HG03439 (cell line): ENCODE measurements around the gene ZNF714.

Experiments used
- ATAC-seq: cut with Tn5 transposase; IDR thresholded peaks from one replicate; pipeline ENCODE4 v1.9.1; 2021; ENCODE audit warnings: mild to moderate bottlenecking, moderate library complexity; ENCODE audit not compliant: unreplicated experiment

The ZNF714 gene

GRCh38 chr19:21082011-21082975 lies at the start of gene ZNF714:
TSS of gene ZNF714 (plus strand) at chr19:21082203. CDS start at chr19:21098269, 16,066 bp downstream.
- ATAC-seq, result peak; percentile 95

DNA sequence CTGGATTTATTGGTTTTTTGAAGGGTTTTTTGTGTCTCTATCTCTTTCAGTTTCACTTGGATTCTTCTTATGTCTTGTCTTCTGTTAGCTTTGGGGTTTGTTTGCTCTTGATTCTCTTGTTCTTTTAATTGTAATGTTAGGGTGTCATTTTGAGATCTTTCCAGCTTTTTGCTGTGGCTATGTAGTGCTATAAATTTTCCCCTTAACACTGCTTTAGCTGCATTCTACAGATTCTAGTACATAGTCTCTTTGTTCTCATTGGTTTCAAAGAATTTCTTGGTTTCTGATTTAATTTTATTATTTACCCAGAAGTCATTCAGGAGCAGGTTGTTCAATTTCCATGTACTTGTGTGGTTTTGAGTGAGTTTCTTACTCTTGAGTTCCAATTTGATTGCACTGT lies 37.0 kb upstream of the ZNF714 start:
- no peak for ATAC-seq

DNA sequence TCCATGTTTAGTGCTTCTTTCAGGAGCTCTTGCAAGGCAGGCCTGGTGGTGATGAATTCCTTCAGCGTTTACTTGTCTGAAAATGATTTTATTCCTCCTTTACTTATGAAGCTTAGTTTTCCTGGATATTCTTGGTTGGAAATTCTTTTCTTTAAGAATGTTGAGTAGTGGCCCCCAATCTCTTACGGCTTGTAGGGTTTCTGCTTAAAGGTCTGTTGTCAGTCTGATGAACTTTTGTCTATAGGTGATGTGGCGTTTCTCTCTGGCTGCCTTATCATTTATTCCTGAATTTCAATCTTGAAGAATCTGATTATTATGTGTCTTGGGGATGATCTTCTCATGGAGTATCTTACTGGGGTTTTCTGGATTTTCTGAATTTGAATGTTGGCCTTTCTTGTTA lies 35.5 kb upstream of the ZNF714 start:
- no peak for ATAC-seq

DNA sequence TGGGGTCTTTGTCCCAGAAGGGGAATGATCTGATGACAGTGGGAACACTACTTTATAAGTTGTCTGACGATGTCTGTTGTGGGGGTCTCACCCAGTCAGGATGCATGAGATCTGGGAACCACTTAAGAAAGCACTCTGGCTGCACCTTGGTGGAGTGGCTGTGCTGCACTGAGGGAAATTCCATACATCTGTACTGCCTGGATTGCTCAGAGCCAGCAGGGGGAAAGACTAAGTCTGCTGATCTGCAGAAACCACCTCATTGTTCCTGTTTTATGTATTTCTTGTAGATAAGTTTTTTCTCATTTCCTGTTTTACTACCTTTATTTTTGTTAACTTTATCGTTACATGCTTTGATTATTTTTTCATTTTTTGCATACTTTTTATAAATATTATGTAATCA lies 34.3 kb upstream of the ZNF714 start:
- no peak for ATAC-seq

DNA sequence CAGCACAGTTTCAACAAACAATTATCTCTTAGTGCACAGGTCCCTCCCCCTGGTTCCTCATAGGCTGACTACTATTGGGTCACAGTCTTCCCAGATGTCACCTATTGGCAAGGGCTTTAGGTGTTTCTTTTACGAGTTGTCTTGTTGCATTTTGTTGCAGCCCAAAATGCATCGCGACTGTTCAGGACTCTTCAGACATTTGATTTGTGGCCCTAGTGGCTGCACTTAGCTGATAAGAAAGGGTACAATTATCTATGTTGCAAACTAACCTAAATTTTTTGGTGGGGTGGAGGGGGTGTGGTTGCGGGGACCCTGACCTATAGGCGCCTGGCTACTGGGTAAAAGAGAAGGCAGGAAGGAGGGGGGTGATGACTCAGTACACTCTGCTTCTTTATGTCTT lies 29.1 kb upstream of the ZNF714 start:
- ATAC-seq, result no peak

DNA sequence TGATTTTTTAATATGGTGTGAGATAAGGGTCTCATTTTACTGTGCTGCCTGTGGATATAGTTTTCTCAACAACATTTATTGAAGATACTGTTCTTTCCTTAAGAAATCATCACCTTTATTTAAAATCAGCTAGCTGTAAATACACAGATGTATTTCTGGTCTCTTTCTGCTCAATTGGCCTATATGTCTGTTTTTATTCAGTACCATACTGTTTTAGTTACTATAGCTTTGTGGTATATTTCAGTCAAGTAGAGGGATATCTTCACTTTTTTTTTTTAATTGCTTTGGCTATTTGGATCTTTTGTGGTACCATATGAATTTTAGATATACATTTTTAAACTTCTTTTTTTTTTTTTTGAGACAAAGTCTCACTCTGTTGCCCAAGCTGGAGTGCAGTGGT lies 16.7 kb upstream of the ZNF714 start:
- ATAC-seq, result no peak

DNA sequence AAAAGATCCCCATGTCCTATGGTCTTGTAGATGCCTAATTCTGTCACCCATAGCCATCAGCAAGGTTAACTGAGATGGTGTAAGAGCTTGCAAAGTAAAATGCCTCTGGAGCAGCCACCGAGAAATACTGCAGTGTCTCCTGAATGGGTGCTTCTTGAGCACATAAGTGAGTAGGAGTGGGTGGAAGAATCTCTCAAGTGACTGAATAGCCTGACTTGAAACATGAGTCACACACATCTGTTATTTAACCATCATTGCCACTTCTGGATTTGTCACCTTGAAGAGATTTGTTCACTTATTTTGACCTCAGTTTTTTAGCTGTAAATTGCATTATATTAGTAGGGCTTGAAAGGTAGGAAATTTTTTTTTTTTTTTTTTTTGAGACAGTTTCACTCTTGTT lies 2.3 kb downstream of the ZNF714 start:
- no peak for ATAC-seq

GRCh38 chr19:21087871-21088270 lies 5.9 kb downstream of the ZNF714 start:
- ATAC-seq, result no peak

DNA sequence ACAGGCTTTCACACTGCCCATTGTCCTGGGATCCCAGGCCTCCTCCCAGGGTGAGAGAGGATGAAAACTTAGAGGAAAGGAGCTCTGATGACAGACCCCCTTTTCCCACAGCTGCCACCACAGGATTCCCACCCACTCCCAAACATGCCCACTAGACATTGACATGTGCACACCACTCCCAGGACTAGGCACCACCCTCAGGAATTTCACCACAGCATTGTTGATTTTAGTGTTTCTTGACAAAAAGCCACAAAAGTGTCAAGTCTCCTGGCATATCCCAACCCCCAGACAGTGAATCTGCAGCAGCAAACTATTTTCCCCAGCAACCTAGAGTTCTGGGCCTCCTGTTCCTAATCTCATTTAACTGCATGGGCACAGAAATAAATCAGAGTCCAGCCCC lies 10.1 kb downstream of the ZNF714 start:
- no peak for ATAC-seq

GRCh38 chr19:21094347-21095025 lies 12.5 kb downstream of the ZNF714 start:
- ATAC-seq, result no peak

DNA sequence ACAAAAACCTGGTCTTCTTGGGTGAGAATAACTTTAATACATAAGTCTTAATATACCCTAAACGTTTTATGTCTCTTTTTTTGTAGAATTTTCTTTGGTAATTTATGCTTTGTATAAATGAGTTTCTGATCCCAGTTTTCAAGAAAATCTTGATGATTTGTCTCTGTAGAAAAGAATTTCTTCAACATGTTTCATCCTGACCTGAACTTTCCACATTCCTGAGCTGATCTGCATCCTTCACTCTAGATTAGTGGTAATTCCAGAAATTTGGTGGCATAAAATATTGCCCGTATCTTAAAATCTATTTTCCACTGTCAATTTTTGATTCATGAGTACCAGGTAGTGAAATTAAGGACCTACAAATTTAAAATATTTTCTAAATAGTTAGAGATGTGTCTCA lies 16.3 kb downstream of the ZNF714 start:
- no peak for ATAC-seq

GRCh38 chr19:21101521-21102242 lies 19.7 kb downstream of the ZNF714 start:
- no peak for ATAC-seq

DNA sequence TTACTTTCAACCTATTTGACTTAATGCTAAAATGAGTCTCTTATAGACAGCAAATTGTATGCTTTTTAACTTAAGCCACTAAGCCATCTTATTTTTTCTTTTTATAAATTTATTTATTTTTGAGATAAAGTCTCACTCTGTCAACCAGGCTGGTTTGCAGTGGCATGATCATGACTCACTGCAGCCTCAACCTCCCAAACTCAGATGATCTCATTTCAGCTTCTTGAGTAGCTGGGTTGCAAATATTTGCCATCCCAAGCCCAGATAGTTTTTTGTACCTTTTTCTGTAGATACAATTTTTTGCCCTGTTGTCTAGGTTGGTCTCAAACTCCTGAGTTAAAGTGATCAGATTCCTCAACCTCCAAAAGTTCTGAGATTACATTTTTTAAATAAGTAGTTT lies 27.1 kb downstream of the ZNF714 start:
- no peak for ATAC-seq

- no peak for ATAC-seq
Measured at GRCh38 chr19:21110183-21110582, 28.2 kb downstream of the ZNF714 start.

DNA sequence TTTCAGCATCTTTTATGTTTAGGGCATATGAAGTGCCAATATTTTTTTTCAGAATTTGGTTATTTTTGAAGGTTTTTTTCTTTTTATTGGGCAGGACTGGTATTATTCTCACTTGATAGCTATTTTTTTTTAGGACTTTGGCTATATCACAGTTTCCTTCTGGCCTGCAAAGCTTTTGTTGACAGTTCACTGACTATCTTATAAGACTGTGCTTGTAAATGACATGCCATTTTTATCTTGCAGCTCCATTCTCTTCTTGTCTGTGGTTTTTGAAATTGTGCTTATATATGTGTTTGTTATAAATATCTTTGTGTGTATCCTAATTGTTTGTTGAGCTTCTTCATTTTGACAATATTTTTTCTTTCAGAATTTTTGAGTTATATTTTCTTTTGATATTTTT lies 33.4 kb downstream of the ZNF714 start:
- ATAC-seq, result no peak

DNA sequence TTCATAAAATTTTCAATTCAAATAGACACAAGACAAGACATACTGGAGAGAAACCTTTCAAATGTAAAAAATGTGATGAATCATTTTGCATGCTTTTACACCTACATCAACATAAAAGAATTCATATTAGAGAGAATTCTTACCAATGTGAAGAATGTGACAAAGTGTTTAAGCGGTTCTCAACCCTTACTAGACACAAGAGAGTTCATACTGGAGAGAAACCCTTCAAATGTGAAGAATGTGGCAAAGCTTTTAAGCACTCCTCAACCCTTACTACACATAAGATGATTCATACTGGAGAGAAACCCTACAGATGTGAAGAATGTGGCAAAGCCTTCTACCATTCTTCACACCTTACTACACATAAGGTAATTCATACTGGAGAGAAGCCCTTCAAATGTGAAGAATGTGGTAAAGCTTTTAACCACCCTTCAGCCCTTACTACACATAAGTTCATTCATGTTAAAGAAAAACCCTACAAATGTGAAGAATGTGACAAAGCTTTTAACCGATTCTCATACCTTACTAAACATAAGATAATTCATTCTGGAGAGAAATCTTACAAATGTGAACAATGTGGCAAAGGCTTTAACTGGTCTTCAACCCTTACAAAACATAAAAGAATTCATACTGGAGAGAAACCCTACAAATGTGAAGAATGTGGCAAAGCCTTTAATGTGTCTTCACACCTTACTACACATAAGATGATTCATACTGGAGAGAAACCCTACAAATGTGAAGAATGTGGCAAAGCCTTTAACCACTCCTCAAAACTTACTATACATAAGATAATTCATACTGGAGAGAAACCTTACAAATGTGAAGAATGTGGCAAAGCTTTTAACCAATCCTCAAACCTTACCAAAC lies 35.3 kb downstream of the ZNF714 start:
- no peak for ATAC-seq

GRCh38 chr19:21126078-21126477 lies 44.1 kb downstream of the ZNF714 start:
- ATAC-seq, result no peak

- no peak for ATAC-seq
Measured at GRCh38 chr19:21127001-21127400, 45.0 kb downstream of the ZNF714 start.

GRCh38 chr19:21127898-21128297 lies 45.9 kb downstream of the ZNF714 start:
- no peak for ATAC-seq

DNA sequence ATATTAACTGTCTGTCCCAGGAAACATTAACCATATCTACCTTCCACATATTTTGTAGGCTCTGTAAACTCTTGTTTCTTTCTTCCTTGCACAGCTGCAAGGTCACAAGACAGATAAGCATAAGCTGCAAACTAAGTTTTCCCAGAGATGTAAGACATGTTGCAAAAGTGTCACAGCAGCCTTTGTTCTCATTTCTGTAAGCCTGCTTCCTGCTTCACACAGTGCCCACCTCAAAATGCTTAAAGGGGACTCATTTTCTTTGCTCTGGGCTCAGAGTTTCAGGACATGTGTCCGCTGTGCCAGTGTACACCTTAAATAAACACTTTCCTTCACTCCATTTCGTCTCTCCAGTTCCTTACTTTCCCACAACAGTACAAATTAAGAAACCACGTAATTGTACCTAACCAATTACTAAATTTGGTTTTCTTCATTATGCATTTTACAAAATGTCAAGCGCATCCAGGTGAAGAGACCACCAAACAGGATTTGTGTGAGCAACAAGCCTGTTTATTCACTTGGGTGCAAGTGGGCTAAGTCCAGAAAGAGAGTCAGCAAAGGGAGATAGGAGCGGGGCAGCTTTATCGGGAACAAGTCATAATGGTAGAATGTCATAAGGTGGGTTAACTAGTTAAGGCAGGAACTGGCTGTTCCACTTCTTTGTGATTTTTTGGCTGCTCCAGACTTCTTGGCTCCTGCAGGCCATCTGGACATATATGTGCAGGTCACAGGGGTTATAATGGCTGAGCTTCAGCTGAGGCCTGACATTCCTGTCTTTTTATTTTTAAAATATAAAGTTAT lies 47.1 kb downstream of the ZNF714 start:
- ATAC-seq, result no peak
